Activated CD4-positive, CD25-positive, alpha-beta regulatory T cell (primary cell): Measurements from ENCODE around the gene SH3BP4.

Source experiments
- DNase-seq, 4 experiments: peaks; one replicate each; lab custom pipeline; 2025; lab: John Stamatoyannopoulos, UW

SH3BP4 gene

DNA sequence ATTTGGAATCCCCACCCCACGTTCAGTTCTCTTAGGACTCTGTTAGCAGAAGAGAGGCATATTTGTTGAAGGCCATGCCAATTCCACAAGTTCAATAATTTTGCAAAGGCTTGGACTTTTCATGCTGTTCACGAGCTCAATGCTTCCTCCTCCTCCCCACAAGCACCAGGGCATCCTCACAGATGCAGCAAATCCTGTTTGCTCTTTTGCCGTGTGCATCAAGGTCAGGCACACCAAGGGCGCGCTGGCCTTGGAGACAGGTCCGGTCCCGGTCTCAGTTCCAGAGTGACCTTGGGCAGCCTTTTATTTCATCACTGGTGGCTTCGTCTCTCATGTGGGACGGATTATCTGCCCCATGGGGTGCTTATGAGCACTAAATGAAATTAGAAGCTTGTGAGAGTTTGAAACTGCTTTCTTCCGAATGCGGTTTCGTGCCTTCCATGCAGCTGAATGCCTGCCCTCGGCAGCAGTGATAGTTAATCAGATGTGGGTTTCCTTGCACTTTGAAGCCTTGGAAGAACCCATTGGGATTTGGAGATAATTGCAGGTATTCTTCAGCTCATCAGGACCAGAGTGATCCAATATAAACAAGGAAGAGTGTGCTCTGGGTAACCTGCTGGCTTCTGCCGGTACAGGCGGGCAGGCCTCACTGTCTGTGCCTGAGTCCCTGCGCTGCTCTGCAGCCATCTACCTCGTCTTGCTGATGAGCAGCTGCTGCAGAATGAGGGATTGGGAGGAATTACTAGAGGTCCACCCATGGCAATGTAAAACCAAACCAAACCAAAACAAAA is 140.8 kb downstream of the SH3BP4 start:
- DNase-seq: no peak

- no peak for DNase-seq
Measured at GRCh38 chr2:235094457-235094856, 142.6 kb downstream of the SH3BP4 start.

- no peak for DNase-seq
Measured at GRCh38 chr2:235095569-235095968, 143.8 kb downstream of the SH3BP4 start.

DNA sequence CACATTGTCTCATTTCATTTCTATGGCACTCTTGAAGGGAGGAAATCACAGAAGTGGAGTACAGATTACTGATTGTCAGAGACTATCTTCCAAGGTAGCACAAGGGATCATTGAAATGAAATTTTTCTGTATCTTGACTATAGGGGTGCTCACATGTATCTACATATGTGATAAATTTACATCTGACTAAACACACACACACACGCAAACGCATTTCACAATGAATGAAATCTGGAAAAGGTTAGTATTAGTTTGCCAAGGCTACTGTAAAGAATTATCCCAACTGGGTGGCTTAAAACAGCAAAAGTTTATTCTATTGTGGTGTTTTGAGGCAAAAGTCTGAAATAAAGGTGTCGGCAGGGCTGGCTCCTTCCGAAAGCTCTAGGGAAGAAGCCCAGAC is 144.6 kb downstream of the SH3BP4 start:
- no peak for DNase-seq

GRCh38 chr2:235097196-235097595 is 145.4 kb downstream of the SH3BP4 start:
- DNase-seq: no peak

- DNase-seq: no peak
Measured at GRCh38 chr2:235098269-235098668, 146.5 kb downstream of the SH3BP4 start.

GRCh38 chr2:235098736-235099494 is 147.1 kb downstream of the SH3BP4 start:
- DNase-seq: no peak

GRCh38 chr2:235102896-235103295 is 151.1 kb downstream of the SH3BP4 start:
- DNase-seq: no peak
